Cardiac muscle cell (in vitro differentiated cells and primary cell): Measurements from ENCODE around the gene SPOP. TPM values are rescaled to one million over a fixed set of nuclear protein-coding genes. Genes with fewer than 3 reads are reported as not detected.

Experiments used
- DNase-seq, 2 donors: peaks; one replicate each; pipeline versions ENCODE4 v3.0.0 to v3.0.0-alpha.2; 2010 to 2017; ENCODE audit warnings: low read depth in 1 of 2, low spot score in 1 of 2
- H3K27ac ChIP-seq: fragments of 200-600 bp; sonication (generic); 2 replicates; pipeline ENCODE4 v1.5.1; 2016
- H3K27me3 ChIP-seq: fragments of 200-600 bp; sonication (generic); 2 replicates; pipeline ENCODE4 v1.6.0; 2016; ENCODE audit warnings: control low read depth
- H3K36me3 ChIP-seq: fragments of 200-600 bp; sonication (generic); 2 replicates; pipeline ENCODE4 v1.5.1; 2016; ENCODE audit warnings: control low read depth
- H3K4me1 ChIP-seq: fragments of 200-600 bp; sonication (generic); 2 replicates; pipeline ENCODE4 v1.8.1; 2017; ENCODE audit warnings: low read depth, mild to moderate bottlenecking, mixed run types
- H3K4me3 ChIP-seq: fragments of 200-600 bp; sonication (generic); 2 replicates; pipeline ENCODE4 v1.5.1; 2016; ENCODE audit warnings: mild to moderate bottlenecking
- H3K9me3 ChIP-seq: fragments of 200-600 bp; sonication (generic); 2 replicates; pipeline ENCODE4 v1.5.1; 2017; ENCODE audit warnings: low read depth, mild to moderate bottlenecking, control low read depth
- CTCF ChIP-seq: IDR thresholded peaks from 2 replicates; pipeline ENCODE4 v1.5.1; 2012; ENCODE audit warnings: low read depth, mild to moderate bottlenecking, low read length
- polyA plus RNA-seq: library from polyadenylated mRNA; unstranded; fragments of >200 nt; fragmentation: Nextera tagmentation; extraction: Ambion mirVana; gene quantifications from 2 replicates; pipeline ENCODE4 v1.2.1, GENCODE V29; 2016
- total RNA-seq: library from RNA; depleted of rRNA; stranded (reverse); fragments of >200 nt; gene quantifications from 2 replicates; pipeline ENCODE4 v1.2.3, GENCODE V29; 2016

SPOP gene
- total and polyA plus RNA-seq, 2 experiments from 2014 or later = 54.4 to 111 TPM

GRCh38 chr17:49595980-49596379, 81.9 kb downstream of the SPOP start:
- H3K36me3 ChIP-seq = peaks cover 29% of the 10 kb centered on the region
- H3K4me3 ChIP-seq = no peak overlapping the region
- H3K9me3 ChIP-seq = no peaks in the 10 kb centered on the region
- no peak for TF ChIP-seq CTCF
- peaks cover 13% of the 10 kb centered on the region for H3K4me1 ChIP-seq
- no peaks in the 10 kb centered on the region for H3K27me3 ChIP-seq
- DNase-seq = no peak
- H3K27ac ChIP-seq = no peak overlapping the region

GRCh38 chr17:49595328-49595727, 82.6 kb downstream of the SPOP start:
- Histone ChIP-seq H3K4me1 (peaks cover 13% of the 10 kb centered on the region), H3K4me3 (no peak overlapping the region), H3K36me3 (peaks cover 23% of the 10 kb centered on the region), H3K27ac (no peak overlapping the region), H3K27me3 (no peaks in the 10 kb centered on the region), H3K9me3 (no peaks in the 10 kb centered on the region)
- no peak for DNase-seq
- TF ChIP-seq CTCF = no peak

GRCh38 chr17:49592263-49592662, 85.6 kb downstream of the SPOP start:
- TF ChIP-seq CTCF = no peak
- peak overlapping the region; percentile 49 for H3K27ac ChIP-seq
- peak in 1 of 2 donors; percentile 41 for DNase-seq
- peaks cover 10% of the 10 kb centered on the region for H3K36me3 ChIP-seq
- H3K4me1 ChIP-seq = peaks cover 11% of the 10 kb centered on the region
- no peaks in the 10 kb centered on the region for H3K9me3 ChIP-seq
- H3K4me3 ChIP-seq = no peak overlapping the region
- H3K27me3 ChIP-seq = no peaks in the 10 kb centered on the region

- Histone ChIP-seq H3K36me3 (no peaks in the 10 kb centered on the region), H3K27ac (no peak overlapping the region), H3K4me3 (no peak overlapping the region), H3K27me3 (no peaks in the 10 kb centered on the region), H3K9me3 (no peaks in the 10 kb centered on the region), H3K4me1 (peaks cover 8% of the 10 kb centered on the region)
- no peak for DNase-seq
- TF ChIP-seq CTCF = no peak
Measured at GRCh38 chr17:49590874-49591273, 87.0 kb downstream of the SPOP start.

GRCh38 chr17:49589577-49589927, 88.3 kb downstream of the SPOP start:
- no peaks in the 10 kb centered on the region for H3K36me3 ChIP-seq
- H3K27me3 ChIP-seq = no peaks in the 10 kb centered on the region
- no peak overlapping the region for H3K4me3 ChIP-seq
- H3K4me1 ChIP-seq = peaks cover 8% of the 10 kb centered on the region
- no peaks in the 10 kb centered on the region for H3K9me3 ChIP-seq
- no peak overlapping the region for H3K27ac ChIP-seq
- TF ChIP-seq CTCF = no peak
- DNase-seq = no peak
